GM19238 (cell line): ENCODE data around the gene CBX4.

ENCODE experiments used
- DNase-seq: peaks from one replicate; pipeline ENCODE4 v3.0.0; 2011; ENCODE audit warnings: low spot score; ENCODE audit not compliant: insufficient read length

The CBX4 gene

DNA sequence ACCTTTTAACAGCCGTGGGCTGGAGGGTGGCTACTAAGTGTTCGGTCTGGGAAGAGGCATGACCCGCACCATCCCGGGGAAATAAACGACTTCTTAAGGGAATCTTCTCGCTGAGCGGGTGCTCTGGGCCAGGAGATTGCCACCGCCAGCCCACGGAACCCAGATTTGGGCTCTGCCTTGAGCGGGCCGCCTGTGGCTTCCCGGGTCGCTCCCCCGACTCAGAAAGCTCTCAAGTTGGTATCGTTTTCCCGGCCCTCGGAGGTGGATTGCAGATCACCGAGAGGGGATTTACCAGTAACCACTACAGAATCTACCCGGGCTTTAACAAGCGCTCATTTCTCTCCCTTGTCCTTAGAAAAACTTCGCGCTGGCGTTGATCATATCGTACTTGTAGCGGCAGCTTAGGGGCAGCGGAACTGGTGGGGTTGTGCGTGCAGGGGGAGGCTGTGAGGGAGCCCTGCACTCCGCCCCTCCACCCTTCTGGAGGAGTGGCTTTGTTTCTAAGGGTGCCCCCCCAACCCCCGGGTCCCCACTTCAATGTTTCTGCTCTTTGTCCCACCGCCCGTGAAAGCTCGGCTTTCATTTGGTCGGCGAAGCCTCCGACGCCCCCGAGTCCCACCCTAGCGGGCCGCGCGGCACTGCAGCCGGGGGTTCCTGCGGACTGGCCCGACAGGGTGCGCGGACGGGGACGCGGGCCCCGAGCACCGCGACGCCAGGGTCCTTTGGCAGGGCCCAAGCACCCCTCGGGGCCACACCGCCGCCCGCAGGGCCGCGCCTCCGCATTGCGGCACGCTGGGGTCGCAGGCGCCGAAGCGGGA, 3.6 kb upstream of the CBX4 start:
- no peak for DNase-seq

DNA sequence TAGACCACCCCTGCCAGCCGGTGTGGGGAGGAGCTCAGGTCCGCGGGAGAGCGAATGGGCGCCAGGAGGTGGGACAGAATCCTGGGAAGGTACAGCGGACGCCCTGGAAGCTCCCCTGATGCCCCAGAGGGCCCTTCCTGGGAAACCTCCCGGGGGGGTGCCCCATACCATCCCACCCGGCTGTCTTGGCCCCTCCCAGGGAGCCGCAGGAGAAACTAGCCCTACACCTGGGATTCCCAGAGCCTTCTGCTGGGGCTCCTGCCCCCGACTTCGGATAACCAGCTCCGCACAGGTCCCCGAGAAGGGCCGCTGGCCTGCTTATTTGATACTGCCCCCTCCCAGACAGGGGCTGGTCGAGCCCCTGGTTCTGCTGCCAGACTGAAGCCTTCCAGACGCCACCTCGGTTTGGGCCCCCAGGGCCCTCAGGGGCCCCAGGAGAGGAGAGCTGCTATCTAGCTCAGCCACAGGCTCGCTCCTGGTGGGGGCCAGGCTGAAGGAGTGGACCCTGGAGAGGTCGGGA, 3.0 kb upstream of the CBX4 start:
- no peak for DNase-seq

GRCh38 chr17:79841369-79842135, 2.3 kb upstream of the CBX4 start:
- DNase-seq, result no peak

GRCh38 chr17:79840989-79841286, 1.7 kb upstream of the CBX4 start:
- DNase-seq, result no peak

DNA sequence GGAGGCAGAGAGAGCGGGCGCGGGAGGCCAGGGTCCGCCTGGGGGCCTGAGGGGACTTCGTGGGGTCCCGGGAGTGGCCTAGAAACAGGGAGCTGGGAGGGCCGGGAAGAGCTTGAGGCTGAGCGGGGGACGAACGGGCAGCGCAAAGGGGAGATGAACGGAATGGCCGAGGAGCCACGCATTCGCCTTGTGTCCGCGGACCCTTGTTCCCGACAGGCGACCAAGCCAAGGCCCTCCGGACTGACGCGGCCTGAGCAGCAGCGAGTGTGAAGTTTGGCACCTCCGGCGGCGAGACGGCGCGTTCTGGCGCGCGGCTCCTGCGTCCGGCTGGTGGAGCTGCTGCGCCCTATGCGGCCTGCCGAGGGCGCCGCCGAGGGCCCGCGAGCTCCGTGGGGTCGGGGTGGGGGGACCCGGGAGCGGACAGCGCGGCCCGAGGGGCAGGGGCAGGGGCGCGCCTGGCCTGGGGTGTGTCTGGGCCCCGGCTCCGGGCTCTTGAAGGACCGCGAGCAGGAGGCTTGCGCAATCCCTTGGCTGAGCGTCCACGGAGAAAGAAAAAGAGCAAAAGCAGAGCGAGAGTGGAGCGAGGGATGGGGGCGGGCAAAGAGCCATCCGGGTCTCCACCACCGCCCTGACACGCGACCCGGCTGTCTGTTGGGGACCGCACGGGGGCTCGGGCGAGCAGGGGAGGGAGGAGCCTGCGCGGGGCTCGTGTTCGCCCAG, 1.2 kb upstream of the CBX4 start:
- no peak for DNase-seq

- peak; percentile 61 for DNase-seq
Observed at GRCh38 chr17:79838522-79839274, 542 bp downstream of the CBX4 start.

GRCh38 chr17:79837888-79838521, 1.2 kb downstream of the CBX4 start:
- DNase-seq, result no peak

GRCh38 chr17:79836972-79837887, 2.0 kb downstream of the CBX4 start:
- DNase-seq, result peak; percentile 91

GRCh38 chr17:79836510-79836971, 2.7 kb downstream of the CBX4 start:
- DNase-seq, result no peak

DNA sequence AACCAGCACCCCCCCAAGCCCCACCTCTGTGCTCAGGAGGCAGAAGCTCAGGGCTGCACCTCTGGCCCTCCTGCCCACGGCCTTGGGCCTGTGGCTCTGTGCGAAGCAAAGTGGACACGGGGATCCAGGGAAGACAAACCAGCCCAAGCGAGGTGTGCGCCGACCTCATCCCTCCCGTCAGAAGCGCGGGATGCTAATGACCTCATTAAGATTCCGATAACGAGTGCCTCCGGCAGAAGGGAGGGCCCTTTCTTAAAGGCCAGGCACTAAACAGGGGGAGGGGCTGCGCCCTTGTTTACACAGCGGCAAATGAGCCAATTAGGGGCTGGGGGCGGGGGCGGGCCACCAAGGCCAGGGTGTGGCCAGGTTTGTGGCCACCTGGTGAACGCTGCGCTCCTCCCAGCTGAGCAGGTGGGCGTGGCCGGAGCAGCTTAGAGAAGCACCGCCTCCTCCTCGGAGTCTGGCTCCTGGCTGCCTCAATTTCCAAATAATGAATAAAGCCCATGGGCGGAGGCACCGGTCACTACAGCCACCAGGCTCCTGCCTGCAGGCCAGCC, 3.2 kb downstream of the CBX4 start:
- DNase-seq, result no peak

GRCh38 chr17:79835470-79835899, 3.8 kb downstream of the CBX4 start:
- no peak for DNase-seq

- no peak for DNase-seq
Observed at GRCh38 chr17:79834565-79835469, 4.4 kb downstream of the CBX4 start.

GRCh38 chr17:79833744-79834564, 5.3 kb downstream of the CBX4 start:
- no peak for DNase-seq

DNA sequence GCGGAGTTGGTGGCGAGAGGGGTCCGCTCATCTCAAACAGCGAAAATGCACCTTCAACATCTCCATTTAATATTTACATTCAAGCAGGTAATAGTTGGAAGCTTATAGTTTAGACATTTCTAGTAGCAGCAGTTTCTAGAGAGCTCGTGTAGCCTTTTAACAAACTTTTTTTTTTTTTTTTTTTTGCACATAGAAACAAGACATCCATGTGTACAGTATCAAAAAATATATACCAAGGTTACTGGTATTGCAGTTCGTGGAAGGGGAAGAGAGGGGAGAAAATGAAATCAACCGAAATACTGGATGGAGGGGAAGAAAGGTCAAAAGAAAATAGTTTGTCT, 6.2 kb downstream of the CBX4 start:
- no peak for DNase-seq

- no peak for DNase-seq
Observed at GRCh38 chr17:79832218-79833109, 6.8 kb downstream of the CBX4 start.
